ENCODE data around the gene WNK2.
"Not testable (repeated sequence)": the region's sequence is repeated elsewhere in the genome, so short reads cannot be mapped to it uniquely, and the experiment has no call there.

The WNK2 gene

GRCh38 chr9:93338196-93338595 lies 154.3 kb downstream of the WNK2 start:
- TF ChIP-seq ZNF585B (tag by site-specific recombination; IDR thresholded peaks at IDR 0.05), result peak; percentile 85
- POLR2A ChIA-PET; H3K36me3 ChIP-seq (ENCODE audit: control insufficient read depth in 2 of 2, insufficient read depth in 1 of 2, low read length in 2 of 2); H3K4me3 ChIP-seq (ENCODE audit: low read depth, low read length); CTCF ChIA-PET; H3K4me1 ChIP-seq (ENCODE audit: control insufficient read depth, insufficient read depth, low read length); H3K9me3 ChIP-seq (ENCODE audit: control insufficient read depth, insufficient read depth, low read depth, low read length); H3K27ac ChIP-seq (ENCODE audit: extremely low read depth, low read depth, low read length): not testable (repeated sequence)

DNA sequence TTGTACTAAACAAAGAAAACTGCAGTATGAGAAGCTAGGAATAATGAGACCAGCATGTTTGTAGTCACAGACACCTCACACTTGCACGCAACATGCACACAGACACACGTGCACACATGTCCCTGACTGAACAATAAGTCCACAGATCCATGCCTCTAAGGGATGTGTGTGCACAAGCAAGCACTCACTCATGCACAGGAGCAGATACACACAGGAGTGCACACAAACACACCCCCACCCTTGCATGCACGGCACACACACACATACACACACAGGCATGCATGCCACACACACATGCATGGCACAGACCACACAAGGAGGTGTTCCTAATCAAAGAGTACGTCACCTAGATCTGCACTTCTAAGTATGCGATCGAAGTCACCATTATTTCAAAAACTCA lies 156.2 kb downstream of the WNK2 start:
- Histone ChIP-seq H3K4me3 (ENCODE audit: low read depth, low read length) (no peak overlapping the region), H3K9me3 (ENCODE audit: control insufficient read depth, insufficient read depth, low read depth, low read length) (no peaks in the 10 kb centered on the region), H3K27ac (ENCODE audit: extremely low read depth, low read depth, low read length) (no peak overlapping the region), H3K36me3 (ENCODE audit: control insufficient read depth in 2 of 2, insufficient read depth in 1 of 2, low read length in 2 of 2) (no peaks in the 10 kb centered on the region), H3K4me1 (ENCODE audit: control insufficient read depth, insufficient read depth, low read length) (no peaks in the 10 kb centered on the region)
- ChIA-PET CTCF (no interaction called here), POLR2A (no interaction called here)
- TF ChIP-seq ZNF701 (tag by site-specific recombination; IDR thresholded peaks at IDR 0.05) (no peak), ZNF658 (tag by site-specific recombination; IDR thresholded peaks at IDR 0.05) (no peak), ZNF157 (tag by site-specific recombination; IDR thresholded peaks at IDR 0.05) (no peak), ZNF404 (tag by site-specific recombination; IDR thresholded peaks at IDR 0.05) (no peak), ZNF146 (tag by site-specific recombination; IDR thresholded peaks at IDR 0.05) (no peak)
- TF ChIP-seq, protein P1, sequence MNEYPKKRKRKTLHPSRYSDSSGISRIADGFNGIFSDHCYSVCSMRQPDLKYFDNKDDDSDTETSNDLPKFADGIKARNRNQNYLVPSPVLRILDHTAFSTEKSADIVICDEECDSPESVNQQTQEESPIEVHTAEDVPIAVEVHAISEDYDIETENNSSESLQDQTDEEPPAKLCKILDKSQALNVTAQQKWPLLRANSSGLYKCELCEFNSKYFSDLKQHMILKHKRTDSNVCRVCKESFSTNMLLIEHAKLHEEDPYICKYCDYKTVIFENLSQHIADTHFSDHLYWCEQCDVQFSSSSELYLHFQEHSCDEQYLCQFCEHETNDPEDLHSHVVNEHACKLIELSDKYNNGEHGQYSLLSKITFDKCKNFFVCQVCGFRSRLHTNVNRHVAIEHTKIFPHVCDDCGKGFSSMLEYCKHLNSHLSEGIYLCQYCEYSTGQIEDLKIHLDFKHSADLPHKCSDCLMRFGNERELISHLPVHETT (tag by site-specific recombination; IDR thresholded peaks at IDR 0.05), result no peak

- H3K36me3 ChIP-seq (ENCODE audit: control insufficient read depth in 2 of 2, insufficient read depth in 1 of 2, low read length in 2 of 2); H3K4me1 ChIP-seq (ENCODE audit: control insufficient read depth, insufficient read depth, low read length); H3K27ac ChIP-seq (ENCODE audit: extremely low read depth, low read depth, low read length); H3K9me3 ChIP-seq (ENCODE audit: control insufficient read depth, insufficient read depth, low read depth, low read length); H3K4me3 ChIP-seq (ENCODE audit: low read depth, low read length): not testable (repeated sequence)
- CTCF ChIA-PET, result interaction anchor here (0.6 kb wide), 3 partner anchors 124 to 837 kb away, joined by 4 to 6 read pairs (median 4); no protein-coding TSS in a partner anchor
- POLR2A ChIA-PET, result interaction anchor here (0.6 to 0.7 kb wide), 2 partner anchors 163 to 375 kb away, joined by 3 to 4 read pairs; no protein-coding TSS in a partner anchor
Measured at GRCh38 chr9:93341820-93342219, 157.9 kb downstream of the WNK2 start.

GRCh38 chr9:93342428-93342827 lies 158.5 kb downstream of the WNK2 start:
- ChIA-PET POLR2A (interaction anchor here (0.6 to 0.7 kb wide), 2 partner anchors 164 to 376 kb away, joined by 3 to 4 read pairs; no protein-coding TSS in a partner anchor), CTCF (interaction anchor here (0.6 kb wide), 3 partner anchors 125 to 837 kb away, joined by 4 to 6 read pairs (median 4); no protein-coding TSS in a partner anchor)
- H3K4me1 ChIP-seq (ENCODE audit: control insufficient read depth, insufficient read depth, low read length); H3K9me3 ChIP-seq (ENCODE audit: control insufficient read depth, insufficient read depth, low read depth, low read length); H3K27ac ChIP-seq (ENCODE audit: extremely low read depth, low read depth, low read length); H3K36me3 ChIP-seq (ENCODE audit: control insufficient read depth in 2 of 2, insufficient read depth in 1 of 2, low read length in 2 of 2); H3K4me3 ChIP-seq (ENCODE audit: low read depth, low read length): not testable (repeated sequence)

GRCh38 chr9:93343663-93344062 lies 159.7 kb downstream of the WNK2 start:
- no peaks in the 10 kb centered on the region for H3K9me3 ChIP-seq (ENCODE audit: control insufficient read depth, insufficient read depth, low read depth, low read length)
- no peaks in the 10 kb centered on the region for H3K4me1 ChIP-seq (ENCODE audit: control insufficient read depth, insufficient read depth, low read length)
- ChIA-PET POLR2A (no interaction called here), CTCF (no interaction called here)
- no peak overlapping the region for H3K27ac ChIP-seq (ENCODE audit: extremely low read depth, low read depth, low read length)
- no peak for TF ChIP-seq ZNF768 (tag by site-specific recombination; IDR thresholded peaks at IDR 0.05)
- H3K4me3 ChIP-seq (ENCODE audit: low read depth, low read length), result no peak overlapping the region
- no peaks in the 10 kb centered on the region for H3K36me3 ChIP-seq (ENCODE audit: control insufficient read depth in 2 of 2, insufficient read depth in 1 of 2, low read length in 2 of 2)

DNA sequence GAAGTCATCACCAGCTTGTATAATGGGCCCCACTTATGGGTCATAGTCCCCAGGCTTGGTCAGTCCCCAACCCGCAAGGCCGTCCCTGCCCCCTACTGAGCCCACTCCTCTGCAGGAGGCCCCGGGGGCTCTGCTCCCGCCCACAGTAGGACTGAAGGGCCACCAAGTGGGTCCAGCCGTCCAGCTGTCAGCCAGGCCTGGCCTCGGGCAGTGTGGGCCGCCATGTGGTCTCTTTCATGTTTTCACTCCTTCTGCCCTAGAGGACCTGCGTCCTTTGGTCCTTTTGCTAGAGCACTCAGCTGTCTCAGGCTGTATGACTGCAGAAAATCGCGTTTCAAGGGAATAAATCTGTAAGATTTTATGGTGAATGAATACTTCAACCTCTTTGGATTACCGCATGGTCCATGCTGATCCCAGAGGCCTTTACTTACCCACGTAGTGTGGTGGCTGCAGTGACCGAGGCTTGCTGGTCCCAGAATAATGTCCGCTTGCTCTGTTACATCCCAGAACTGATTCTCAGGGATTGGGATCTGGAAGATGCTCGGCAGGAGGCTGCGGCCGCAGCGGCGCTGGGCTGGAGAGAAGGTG lies 161.8 kb downstream of the WNK2 start:
- POLR2A ChIA-PET, result no interaction called here
- H3K4me1 ChIP-seq (ENCODE audit: control insufficient read depth, insufficient read depth, low read length), result no peaks in the 10 kb centered on the region
- no peaks in the 10 kb centered on the region for H3K9me3 ChIP-seq (ENCODE audit: control insufficient read depth, insufficient read depth, low read depth, low read length)
- no peak overlapping the region for H3K27ac ChIP-seq (ENCODE audit: extremely low read depth, low read depth, low read length)
- no peak overlapping the region for H3K4me3 ChIP-seq (ENCODE audit: low read depth, low read length)
- CTCF ChIA-PET, result interaction anchor here (0.8 kb wide), 1 partner anchor 221 kb away, joined by 3 read pairs; no protein-coding TSS in a partner anchor
- no peaks in the 10 kb centered on the region for H3K36me3 ChIP-seq (ENCODE audit: control insufficient read depth in 2 of 2, insufficient read depth in 1 of 2, low read length in 2 of 2)
- TF ChIP-seq ZNF10 (tag by site-specific recombination; IDR thresholded peaks at IDR 0.05), result no peak
- TF ChIP-seq, protein P2, sequence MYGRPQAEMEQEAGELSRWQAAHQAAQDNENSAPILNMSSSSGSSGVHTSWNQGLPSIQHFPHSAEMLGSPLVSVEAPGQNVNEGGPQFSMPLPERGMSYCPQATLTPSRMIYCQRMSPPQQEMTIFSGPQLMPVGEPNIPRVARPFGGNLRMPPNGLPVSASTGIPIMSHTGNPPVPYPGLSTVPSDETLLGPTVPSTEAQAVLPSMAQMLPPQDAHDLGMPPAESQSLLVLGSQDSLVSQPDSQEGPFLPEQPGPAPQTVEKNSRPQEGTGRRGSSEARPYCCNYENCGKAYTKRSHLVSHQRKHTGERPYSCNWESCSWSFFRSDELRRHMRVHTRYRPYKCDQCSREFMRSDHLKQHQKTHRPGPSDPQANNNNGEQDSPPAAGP (tag by site-specific recombination; IDR thresholded peaks at IDR 0.05), result no peak
- no peak for TF ChIP-seq ZXDB (tag by site-specific recombination; IDR thresholded peaks at IDR 0.05)
- TF ChIP-seq KLF8 (tag by site-specific recombination; IDR thresholded peaks at IDR 0.05), result no peak
- TF ChIP-seq MYNN (tag by site-specific recombination; IDR thresholded peaks at IDR 0.05; ENCODE audit: borderline replicate concordance), result no peak
- no peak for TF ChIP-seq ZNF114 (tag by site-specific recombination; IDR thresholded peaks at IDR 0.05)
- TF ChIP-seq KLF9 (tag by site-specific recombination; IDR thresholded peaks at IDR 0.05; ENCODE audit: low read depth), result no peak
- TF ChIP-seq, protein P3, sequence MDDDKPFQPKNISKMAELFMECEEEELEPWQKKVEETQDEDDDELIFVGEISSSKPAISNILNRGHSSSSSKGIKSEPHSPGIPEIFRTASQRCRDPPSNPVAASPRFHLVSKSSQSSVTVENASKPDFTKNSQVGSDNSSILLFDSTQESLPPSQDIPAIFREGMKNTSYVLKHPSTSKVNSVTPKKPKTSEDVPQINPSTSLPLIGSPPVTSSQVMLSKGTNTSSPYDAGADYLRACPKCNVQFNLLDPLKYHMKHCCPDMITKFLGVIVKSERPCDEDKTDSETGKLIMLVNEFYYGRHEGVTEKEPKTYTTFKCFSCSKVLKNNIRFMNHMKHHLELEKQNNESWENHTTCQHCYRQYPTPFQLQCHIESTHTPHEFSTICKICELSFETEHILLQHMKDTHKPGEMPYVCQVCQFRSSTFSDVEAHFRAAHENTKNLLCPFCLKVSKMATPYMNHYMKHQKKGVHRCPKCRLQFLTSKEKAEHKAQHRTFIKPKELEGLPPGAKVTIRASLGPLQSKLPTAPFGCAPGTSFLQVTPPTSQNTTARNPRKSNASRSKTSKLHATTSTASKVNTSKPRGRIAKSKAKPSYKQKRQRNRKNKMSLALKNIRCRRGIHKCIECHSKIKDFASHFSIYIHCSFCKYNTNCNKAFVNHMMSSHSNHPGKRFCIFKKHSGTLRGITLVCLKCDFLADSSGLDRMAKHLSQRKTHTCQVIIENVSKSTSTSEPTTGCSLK (tag by site-specific recombination; IDR thresholded peaks at IDR 0.05), result no peak

Measured in HEK293 (cell line).